SHP77 (cell line): Measurements from ENCODE around the gene MRPL45.
A peak's percentile ranks its signal among the peaks of the same experiment; 100 is the strongest.

Experiments
- DNase-seq, 2 experiments: peaks; one replicate each; lab custom pipeline; 2025; lab: John Stamatoyannopoulos, UW

Gene MRPL45

DNA sequence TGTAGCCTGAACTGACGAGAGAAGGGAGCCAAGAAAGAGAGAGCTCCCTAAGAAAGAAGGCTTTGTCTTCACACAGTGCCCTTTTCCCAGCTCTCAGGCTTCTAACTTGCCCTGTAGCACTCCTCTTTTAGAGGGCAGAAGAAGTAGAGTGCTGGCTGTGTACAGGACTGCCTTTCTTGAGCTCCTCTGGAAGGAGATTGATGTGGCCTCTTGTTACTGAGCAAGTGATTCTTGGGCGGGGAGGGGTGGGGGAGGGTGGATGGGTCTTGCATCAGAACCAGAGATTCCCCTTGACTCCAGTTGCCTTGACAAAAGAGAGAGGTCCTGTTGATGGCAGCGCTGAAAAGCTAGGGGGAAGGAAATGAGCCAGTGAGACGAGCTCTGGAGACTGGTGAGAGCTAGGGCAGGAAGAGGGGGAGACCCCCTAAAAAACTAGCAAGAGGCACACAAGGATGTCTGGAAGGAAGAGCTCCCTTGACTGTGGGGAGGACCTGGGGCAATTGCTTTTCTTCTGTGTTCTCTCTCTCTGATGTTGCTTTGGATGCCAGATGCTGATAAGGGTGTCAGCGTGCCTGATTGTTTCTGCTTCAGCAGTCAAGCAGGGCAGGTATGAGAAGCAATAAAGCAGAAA lies 28.4 kb downstream of the MRPL45 start:
- no peak for DNase-seq

DNA sequence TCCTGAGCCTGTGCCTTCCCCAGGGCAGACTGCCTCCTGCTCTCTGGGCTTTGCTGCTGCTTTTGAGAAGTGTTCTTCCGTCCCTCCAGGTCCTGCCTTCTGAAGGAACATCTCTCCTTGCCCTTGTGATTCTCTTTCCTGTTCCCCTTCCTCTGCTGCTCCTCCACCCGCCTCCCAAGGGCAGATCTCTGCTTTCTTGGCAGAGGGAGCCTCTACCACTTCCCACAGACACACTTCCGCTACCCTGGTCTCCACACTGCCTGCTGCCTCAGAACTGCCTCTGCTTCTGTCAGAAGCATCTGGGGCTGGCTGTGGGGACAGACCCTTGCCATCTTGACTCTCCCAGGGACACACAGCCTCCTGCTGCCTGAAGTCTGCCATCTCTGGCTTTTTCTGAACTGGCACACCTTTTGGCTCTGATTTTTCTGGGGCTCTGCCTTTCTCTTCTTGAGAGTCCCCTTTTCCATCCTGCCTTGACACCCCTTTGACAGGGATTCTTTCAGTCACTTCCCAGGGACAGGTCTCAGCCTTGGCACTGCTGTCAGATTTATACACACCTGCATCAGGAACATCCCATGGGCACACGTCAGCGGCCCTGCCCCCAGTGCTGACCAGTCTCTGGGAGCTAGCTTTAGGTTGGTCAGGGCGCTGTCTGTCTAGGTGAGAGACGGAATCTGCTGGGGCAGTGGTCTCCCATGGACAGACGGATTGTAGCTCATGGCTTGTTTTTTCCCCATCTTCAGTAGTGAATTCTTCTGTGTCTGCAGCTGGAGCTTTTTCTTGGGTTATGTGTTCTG lies 30.2 kb downstream of the MRPL45 start:
- DNase-seq = no peak

DNA sequence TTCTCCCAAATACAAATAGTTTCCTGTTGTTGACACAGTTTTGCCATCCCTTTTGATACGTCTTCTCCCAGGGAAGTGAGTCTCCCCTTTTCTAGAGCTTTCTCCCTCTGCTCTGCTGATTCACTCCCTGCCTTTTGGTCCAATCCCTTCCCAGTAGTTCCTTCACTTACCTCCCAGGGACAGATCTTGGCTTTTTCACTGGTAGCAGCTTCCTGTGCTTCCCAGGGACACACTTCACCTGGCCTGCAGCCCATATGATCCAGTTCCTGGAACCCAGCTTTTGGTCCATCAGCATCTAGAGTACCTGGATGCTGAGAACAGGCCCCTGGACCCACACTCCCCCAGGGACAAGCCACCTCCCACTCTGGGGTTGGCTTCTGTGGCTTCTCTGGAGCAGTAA lies 31.0 kb downstream of the MRPL45 start:
- no peak for DNase-seq

DNA sequence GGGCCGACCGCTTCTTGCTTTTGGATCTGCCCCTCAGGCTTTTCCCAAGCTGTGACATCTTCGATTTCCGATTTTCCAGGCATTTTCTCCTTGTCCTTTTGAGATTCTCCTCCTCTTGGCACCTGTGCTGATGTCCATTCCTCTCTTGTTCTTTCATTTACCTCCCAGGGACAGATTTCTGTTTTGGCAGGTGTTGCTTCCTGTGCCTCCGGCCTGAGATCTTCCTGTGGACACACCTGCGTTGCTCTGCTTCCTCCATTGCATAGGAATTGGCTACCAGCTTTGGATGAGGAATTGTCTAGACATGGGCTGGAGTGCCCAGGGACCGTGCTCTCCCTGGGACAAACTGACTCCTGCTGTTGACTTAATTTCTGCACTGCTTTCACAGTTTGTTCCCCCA lies 31.7 kb downstream of the MRPL45 start:
- no peak for DNase-seq

DNA sequence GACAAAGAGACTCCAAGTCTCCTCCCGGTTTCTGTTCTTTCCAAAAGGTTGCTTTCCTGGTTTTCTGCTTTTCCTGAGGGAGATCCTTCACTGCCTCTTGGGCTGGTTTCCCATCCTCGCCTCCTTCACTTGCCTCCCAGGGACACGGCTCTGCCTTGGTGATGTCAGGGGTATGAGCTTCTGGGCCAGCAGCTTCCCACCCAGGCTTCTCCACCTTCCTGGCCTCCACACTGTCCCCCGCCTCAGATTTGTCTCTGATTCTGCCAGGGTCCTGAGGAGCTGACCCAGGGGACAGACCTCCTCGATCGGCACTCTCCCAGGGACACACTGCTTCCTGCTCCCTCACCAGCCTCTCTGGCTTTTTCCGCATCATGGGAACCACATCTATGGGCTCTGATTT lies 32.3 kb downstream of the MRPL45 start:
- no peak for DNase-seq

DNA sequence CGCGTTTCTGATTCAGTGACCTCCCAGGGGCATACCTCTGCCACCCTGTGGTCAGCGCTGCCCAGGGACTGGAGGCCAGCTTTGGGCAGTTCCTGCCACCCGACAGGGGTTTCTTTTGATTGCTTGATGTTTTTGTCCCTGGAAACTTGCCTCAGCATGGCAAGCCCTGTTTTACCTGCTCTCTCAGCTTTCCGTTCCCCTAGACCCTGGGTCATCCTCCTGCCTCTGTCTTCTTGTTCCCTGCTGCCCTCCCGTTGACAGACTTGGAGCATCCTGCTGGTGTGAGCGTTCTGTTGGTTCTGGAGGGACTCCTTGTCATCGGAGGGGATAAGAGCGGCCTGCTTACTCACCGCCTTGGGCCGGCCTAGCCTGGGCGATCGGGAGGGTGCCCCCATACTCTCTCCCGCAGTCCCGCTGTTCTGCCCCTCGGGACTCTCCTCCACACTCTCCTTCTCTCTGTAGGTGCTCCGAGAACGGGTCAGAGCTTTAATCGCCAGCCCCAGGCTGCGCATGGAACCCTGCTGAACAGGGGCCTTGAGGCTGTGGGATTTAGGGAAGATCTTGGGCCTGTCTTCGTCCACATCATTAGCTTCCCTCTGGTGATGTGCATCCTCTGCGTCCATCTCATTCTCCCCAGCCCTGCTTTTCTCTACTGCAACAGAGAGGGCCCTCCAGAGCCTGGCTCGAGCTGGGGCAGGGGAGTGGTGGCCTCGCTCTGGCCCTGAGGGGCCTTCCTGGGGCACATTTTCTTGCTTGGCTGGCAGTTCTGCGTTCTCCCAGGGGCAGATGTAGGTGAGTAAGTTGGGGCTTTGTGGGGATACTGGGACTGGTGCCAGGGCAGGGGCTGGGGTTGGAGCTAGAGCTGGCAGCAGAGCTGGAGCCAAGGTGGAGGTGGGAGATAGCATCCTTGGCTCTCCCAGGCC lies 33.1 kb downstream of the MRPL45 start:
- DNase-seq = no peak

DNA sequence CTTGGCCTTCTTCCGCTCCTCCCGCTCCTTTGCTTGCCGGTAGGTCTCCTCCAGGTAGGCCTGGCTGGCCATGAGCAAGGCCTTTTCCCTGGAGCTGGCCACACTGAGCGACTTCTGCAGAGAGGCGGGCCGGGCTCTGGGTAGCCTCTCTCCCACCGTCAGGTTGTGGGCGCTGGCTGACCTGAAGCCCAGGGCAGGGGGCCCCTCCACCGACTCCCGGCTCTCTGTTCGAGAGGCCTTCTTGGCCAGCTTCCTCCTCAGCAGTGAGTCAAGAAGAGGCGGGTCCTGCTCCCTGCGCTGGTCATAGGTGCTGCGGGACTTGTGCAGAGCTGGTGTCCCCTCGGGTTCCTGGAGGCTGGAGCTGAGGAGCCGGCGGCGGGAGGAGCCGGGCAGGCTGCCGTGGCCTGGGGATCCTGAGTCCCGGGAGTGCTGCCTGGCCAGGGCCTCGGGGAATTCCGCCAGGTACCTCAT lies 34.0 kb downstream of the MRPL45 start:
- no peak for DNase-seq

DNA sequence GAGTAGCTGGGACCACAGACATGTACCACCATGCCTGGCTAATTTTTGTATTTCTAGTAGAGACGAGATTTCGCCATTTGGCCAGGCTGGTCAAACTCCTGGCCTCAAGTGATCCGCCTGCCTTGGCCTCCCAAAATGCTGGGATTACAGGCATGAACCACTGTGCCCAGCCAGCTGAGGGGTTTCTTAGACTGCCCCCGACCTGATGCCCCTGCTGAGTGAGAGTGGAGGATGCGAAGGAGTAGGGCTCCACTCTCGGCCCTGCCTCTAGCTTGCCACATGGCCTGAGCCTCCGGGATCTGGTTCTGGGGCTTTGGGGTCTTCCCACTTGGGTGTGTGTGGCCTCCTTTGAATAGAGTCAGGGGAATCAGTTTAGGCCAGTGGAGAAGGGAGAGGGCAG lies 35.8 kb downstream of the MRPL45 start:
- DNase-seq = no peak

DNA sequence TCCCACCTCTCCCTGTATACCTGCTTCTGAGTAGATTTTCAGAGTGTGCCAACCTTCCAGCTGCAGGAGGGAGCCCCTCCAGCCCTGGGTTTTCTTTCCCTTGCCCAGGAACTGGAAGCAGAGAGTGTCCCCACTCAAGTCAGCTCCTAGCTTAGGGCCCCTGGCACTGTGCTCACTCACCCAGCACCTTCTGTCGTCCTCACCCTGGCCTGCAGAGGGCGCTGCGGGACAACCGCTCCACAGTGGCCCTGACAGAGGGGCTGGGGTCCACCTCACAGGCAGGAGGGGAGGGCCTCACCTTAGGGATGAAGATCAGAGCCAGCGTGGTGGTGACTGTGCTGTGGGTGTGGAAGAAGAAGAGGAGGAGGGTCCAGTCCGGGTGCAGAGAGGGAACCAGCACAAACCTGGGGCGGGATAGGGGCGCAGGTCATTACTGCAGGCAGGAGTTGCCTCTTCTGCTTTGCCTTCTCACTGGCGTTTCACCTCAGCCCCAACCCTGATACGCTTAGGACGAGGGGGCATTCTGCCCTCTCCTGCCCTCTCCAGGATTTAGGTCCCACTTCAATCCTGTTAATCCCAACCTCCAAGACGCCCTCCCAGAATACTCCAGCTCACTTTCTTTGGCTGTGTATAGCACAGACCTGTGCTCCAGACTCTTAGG lies 36.8 kb downstream of the MRPL45 start:
- peak; percentile 29 to 54 for DNase-seq

DNA sequence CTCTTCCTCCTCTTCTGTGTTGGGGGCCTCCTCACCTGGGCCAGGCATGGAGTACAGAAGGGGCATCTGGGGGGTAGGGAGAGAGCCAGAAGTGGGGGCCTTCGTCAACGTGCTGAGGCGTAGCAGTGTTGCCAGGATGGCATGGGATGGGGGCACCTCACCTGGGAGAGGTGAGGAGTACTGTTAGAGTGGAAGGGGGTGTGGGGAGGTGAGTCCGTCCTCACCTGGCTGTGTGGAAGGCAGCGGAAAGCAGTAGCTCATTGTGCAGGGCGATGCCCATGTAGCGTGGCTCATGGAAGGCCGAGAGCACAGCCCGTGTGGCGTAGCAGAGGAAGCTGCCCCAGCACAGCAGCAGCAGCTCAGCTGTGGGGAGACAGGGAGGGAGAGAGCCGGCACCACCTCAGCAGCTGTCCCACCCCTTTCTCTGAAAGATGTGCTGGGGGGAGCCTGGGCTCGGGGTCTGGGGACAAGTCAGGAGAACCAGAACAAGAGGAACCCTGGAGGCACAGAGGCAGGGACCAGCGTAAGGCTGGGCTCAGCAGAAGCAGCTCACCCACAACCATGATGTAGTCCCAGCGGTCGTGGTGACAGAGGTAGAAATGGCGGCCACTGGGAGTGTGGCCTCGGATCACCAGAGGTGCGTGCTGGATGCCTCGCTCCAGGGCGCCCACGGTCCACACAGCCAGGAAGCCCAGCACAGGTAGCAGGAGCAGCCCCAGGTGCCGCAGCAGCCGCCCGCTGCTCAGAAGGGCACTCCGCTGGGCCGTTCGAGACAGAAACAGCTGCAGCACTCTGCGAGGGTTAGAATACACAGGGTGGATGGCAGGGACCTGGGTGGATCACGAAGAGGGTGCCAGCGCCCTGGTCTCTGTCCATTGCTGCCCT lies 37.8 kb downstream of the MRPL45 start:
- DNase-seq = no peak

DNA sequence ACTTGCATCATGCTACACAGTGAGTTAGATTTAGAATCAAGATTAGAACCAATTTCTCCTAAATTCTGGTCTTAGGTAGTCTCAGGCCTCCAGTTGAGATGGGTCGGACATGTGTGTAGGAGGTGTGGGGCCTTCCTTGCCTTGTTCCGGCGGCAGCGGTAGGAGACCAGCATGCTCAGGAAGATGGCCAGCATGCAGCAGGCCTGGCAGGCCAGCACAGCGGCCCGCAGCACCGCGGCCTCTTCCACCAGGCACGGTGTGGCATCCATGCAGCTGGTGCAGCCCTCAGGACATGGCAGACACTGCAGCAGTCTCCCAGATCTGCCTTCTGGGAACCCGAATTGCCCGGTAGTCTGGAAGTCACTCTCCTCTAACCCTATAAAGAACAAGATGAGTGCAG lies 39.9 kb downstream of the MRPL45 start:
- no peak for DNase-seq

DNA sequence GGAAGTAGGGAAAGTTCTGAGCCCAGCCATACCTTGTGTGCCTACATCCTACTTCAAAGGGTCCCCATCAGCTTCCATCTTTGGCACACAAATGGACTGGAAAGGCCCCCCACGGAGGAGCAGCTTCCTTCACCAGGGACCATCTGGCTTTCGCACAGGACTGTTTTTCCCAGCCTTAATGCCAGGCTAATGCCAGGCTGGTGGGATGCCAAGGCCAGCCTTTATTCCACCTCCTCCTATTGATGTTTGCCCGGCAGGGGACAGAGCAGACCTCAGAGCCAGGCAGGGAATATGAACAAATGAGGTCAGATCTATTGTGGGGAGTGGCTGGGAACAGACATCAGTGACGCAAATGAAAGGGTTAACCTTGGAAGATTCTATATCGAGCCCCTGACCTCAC lies 41.1 kb downstream of the MRPL45 start:
- DNase-seq = no peak

DNA sequence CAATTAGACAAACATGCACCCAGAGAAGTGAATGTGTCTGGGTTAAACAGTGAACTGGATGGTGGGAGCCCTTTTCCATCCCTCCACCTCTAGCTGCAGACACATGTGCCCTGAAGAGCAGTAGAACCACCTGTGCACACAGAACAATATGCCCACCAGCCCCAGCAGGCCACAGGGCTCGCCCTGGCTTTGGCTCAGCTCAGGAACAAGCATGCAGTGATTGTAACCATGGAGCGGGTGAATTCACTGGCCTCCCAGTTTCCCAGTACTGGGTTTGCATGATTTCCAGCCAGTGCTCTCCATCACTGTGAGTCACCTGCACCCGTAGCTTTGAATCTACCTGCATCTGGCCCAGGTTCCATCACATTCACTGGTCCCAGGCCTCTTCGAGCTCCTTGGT lies 41.6 kb downstream of the MRPL45 start:
- no peak for DNase-seq

DNA sequence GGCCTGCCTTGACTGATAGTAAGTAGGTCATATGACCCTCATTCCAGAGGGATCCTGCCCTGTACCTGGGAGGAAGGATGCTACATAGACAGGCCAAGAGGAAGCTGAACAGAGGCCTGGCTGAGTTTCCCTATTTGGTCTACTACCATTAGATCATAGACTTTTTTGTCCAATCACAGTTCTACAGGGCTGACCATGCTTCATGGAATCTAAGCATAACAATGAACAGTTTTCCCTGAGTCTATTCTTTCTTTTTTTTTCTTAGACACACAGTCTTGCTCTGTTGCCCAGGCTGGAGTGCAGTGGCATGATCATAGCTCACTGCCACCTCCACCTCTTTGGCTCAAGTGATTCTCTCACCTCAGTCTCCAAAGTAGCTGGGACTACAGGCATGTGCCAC lies 42.9 kb downstream of the MRPL45 start:
- DNase-seq = no peak

DNA sequence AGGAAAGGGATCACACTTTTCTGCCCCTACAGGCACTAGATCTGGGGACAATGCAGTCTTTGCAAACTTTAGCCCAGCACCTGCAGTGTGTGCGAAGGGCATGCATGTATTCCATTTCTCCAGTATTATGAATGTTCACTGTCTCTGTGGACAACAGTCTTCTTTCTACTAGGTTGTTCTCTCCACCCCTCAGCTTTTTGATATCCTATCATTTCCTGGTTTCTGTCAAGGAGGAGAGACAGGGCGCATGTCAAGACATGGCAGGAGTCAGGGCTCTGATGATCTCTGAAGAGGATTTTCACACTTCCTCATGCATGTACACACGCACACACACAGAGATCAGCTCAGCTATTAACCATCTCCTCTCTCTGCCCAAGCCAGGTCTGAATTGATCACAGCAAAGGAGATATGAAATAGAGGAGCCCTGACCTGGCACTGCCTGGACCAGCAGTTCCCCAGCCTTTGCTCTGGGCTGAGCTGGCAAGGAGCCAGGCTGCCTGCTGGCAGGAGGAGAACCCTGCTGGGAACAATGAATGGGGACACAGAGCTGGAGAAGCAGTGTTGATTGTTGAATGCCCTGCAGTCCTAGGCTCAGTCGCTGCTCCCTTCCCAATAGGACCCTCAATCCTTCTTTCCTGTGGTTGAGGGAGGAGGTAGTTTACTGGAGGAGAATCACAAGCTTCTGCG lies 44.2 kb downstream of the MRPL45 start:
- DNase-seq = peak; percentile 56 to 72

DNA sequence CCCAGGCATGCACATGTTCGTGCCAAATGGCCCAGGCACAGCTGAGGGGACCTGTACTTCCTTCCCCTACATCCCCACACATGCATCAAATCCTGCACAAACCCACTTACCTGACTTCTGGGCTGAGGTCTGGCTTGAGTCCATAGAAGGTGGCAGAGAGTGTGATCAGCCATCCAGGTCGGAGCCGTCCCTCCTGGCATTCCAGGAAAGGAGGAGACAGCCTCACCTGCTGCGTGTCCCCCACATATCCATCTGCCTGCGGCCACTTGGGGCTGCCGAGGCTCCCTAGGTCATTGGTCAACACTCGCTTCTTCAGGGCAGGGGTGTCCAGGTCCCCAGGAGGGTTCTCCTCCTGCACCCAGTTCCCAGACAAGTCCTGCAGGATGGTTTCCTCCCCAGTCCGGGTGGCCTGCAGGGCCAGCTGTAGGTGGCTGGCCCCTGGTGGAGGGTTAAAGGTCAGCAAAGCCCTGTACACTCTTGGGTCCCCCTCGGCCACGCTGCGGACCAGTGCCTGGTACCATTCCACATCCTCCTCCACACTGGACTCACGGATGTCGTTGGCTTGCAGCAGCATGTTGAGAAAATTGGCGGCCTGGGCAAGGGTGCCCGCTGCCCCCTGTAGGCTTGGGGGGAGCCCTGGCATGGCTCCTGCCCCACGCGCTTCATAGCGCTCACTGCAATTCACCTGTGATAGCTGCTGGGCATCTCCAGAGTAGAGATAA lies 46.1 kb downstream of the MRPL45 start:
- DNase-seq = no peak

DNA sequence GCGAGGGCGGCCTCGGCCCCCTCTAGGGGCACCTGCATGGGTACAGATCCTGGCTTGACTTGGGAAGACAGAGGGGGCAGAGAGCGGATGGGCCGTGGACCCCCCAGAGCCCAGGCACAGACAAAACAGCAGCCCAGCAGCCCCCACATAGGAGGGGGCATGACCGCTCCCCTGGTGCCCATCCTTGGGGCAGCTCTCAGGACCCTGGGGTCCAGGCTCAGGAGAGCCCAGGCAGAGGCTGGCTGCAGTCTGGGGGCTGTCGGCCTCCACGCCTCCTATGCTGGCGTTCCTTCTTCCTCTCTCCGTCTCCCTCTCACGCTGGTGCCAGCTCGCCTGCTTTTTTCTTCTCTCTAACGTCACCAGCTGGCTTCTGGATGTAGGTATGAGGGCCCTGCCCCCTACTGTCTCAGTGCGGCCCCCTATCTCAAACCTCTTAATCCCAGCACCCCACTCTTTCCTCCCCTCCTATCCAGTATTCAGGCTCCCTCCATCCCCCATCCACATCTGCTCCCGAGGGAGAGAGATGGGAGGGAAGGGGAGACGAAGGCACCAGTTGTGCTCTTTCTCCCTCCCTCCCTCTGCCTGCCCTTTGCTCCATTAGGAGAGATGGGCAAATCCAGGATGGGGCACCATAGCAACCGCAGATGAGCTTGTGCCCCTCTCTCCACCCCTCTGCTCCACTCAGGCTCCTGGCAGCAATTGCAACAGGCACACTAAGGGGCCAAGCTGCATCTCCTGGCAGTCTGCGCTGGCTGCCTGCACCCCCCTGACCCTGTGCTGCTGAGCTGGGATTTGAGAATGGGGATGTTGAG lies 46.8 kb downstream of the MRPL45 start, which contains the start of gene GPR179:
TSS of gene GPR179 (minus strand) at position 349 of the 812 bp plus-strand sequence. CDS start at position 182, 167 bp downstream.
- no peak for DNase-seq

DNA sequence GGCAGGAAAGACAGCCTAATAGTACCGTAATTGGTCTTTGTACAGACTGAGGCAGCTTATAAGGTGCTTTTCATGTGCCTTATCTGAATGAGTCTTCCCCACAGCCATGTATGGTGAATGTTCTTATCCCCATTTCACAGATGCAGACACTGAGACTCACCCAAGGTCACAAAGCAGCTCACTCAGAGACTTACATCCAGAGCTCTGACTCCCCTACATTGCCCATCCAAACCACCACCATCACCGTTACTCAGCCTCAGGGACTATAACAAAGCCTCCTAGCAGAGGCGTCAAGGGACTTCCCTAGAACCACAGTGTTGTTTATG lies 47.4 kb downstream of the MRPL45 start:
- no peak for DNase-seq

DNA sequence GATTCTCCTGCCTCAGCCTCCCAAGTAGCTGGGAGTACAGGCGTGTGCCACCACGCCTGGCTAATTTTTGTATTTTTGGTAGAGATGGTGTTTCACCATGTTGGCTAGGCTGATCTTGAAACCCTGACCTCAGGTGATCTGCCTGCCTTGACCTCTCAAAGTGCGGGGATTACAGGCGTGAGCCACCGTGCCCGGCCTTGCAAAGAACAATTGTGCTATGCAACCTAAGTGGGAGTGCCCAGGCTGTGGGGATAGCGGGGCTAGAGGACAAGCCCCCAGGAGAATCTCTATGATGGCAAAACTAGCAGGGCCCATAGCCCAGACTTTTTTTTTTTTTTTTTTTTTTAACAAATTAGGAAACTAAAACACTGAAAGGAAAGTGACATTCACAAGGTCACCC lies 48.8 kb downstream of the MRPL45 start:
- no peak for DNase-seq
